Measurements from ENCODE around the gene MACROD2. TPM values are rescaled to one million over a fixed set of nuclear protein-coding genes. Genes with fewer than 3 reads are reported as not detected.

MACROD2 gene
- total RNA-seq, 2 donors from 2014 or later, result 0.95 to 4.2 TPM

DNA sequence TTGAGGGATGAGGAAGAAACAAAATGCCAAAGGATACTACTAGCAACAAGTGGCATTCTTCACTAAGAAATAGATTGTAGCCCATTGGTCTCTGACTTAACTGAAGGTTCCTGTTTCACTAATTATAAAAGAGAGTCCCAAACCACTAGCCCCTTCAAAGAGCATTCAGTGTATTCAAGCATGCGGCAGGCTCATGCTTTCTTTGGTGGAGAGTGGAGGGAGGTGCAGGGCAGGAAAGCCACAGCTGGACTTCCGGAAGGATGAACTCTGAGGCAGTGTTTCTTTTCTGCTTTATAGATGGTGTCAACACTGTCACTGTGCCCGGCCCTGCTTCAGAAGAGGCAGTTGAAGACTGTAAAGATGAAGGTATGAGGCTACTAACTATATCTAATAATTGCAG, 1941.9 kb downstream of the MACROD2 start:
- Histone ChIP-seq H3K27ac (no peak overlapping the region), H3K36me3 (no peaks in the 10 kb centered on the region), H3K27me3 (replicated peaks; ENCODE audit: insufficient read depth) (no peaks in the 10 kb centered on the region), H3K9me3 (peaks cover 5% of the 10 kb centered on the region), H3K4me3 (no peak overlapping the region), H3K4me1 (ENCODE audit: control insufficient read depth in 1 of 2, low read depth in 2 of 2) (no peaks in the 10 kb centered on the region)
- TF ChIP-seq, protein P1, sequence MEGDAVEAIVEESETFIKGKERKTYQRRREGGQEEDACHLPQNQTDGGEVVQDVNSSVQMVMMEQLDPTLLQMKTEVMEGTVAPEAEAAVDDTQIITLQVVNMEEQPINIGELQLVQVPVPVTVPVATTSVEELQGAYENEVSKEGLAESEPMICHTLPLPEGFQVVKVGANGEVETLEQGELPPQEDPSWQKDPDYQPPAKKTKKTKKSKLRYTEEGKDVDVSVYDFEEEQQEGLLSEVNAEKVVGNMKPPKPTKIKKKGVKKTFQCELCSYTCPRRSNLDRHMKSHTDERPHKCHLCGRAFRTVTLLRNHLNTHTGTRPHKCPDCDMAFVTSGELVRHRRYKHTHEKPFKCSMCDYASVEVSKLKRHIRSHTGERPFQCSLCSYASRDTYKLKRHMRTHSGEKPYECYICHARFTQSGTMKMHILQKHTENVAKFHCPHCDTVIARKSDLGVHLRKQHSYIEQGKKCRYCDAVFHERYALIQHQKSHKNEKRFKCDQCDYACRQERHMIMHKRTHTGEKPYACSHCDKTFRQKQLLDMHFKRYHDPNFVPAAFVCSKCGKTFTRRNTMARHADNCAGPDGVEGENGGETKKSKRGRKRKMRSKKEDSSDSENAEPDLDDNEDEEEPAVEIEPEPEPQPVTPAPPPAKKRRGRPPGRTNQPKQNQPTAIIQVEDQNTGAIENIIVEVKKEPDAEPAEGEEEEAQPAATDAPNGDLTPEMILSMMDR (IDR thresholded peaks at IDR 0.05), result no peak
- no peak for DNase-seq (ENCODE audit: low spot score)
- no peak for ATAC-seq (ENCODE audit: insufficient number of reproducible peaks, low FRiP score, low read depth)

DNA sequence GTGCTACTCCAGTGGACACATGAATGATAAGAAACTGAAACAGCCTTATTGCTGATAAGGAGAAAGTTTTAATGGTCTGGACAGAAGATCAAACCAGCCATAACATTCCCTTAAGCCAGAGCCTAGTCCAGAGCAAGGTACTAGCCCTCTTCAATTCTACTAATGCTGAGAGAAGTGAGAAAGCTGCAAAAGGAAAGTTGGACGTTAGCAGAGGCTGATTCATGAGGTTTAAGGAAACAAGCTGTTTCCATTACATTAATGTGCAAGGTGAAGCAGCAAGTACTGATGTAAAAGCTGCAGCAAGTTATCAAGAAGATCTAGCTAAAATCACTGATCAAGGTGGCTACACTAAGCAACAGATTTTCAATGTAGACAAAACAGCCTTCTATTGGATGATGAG, 1943.5 kb downstream of the MACROD2 start:
- no peak for ATAC-seq (ENCODE audit: insufficient number of reproducible peaks, low FRiP score, low read depth)

DNA sequence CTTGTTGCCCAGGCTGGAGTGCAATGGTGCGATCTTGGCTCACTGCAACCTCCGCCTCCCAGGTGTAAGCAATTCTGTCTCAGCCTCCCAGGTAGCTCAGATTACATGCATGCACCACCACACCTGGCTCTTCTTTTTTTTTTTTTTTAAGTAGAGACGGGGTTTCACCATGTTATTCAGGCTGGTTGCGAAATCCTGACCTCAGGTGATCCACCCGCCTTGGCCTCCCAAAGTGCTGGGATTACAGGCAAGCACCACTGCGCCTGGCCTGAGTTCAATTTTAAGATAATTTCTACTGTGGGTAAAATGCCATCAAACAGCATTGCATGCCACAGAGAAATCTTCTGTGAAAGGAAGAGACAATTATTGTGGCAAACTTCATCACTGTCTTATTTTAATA, 1944.8 kb downstream of the MACROD2 start:
- no peaks in the 10 kb centered on the region for H3K4me1 ChIP-seq (ENCODE audit: control insufficient read depth in 1 of 2, low read depth in 2 of 2)
- TF ChIP-seq, protein P1 (IDR thresholded peaks at IDR 0.05), result no peak
- ATAC-seq (ENCODE audit: insufficient number of reproducible peaks, low FRiP score, low read depth) (no peak), DNase-seq (ENCODE audit: low spot score) (no peak)
- no peaks in the 10 kb centered on the region for H3K27me3 ChIP-seq (replicated peaks; ENCODE audit: insufficient read depth)
- no peak overlapping the region for H3K4me3 ChIP-seq
- no peak overlapping the region for H3K27ac ChIP-seq
- H3K36me3 ChIP-seq, result no peaks in the 10 kb centered on the region
- peaks cover 5% of the 10 kb centered on the region for H3K9me3 ChIP-seq

More for the DNA sequence above, 1943.5 kb downstream of the MACROD2 start:
- Histone ChIP-seq H3K9me3 (peaks cover 5% of the 10 kb centered on the region), H3K4me3 (no peak overlapping the region), H3K4me1 (ENCODE audit: control insufficient read depth in 1 of 2, low read depth in 2 of 2) (no peaks in the 10 kb centered on the region), H3K27me3 (replicated peaks; ENCODE audit: insufficient read depth) (no peaks in the 10 kb centered on the region), H3K27ac (no peak overlapping the region), H3K36me3 (no peaks in the 10 kb centered on the region)
- DNase-seq (ENCODE audit: low spot score), result no peak
- TF ChIP-seq, protein P1 (IDR thresholded peaks at IDR 0.05), result no peak

DNA sequence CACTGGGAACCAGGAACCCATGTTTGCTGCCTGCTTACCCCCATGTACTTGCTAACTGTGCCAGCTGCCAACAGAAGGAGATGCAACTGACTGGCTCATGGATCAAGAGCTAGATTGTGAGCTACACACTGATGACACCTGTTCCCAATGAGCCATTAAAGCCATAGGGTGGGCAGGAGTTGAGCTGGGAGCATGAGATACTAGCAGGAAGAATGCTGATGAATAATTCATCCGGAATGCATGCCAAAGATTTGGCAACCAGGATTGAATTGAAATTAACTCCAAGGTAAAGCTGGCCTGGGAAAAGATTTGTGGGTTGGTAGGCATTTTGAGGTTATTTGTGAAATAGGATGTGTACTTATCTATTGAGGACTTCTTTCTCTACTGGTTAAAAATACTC, 1946.8 kb downstream of the MACROD2 start:
- no peaks in the 10 kb centered on the region for H3K27me3 ChIP-seq (replicated peaks; ENCODE audit: insufficient read depth)
- TF ChIP-seq, protein P1 (IDR thresholded peaks at IDR 0.05), result no peak
- no peaks in the 10 kb centered on the region for H3K4me1 ChIP-seq (ENCODE audit: control insufficient read depth in 1 of 2, low read depth in 2 of 2)
- ATAC-seq (ENCODE audit: insufficient number of reproducible peaks, low FRiP score, low read depth), result no peak
- no peak overlapping the region for H3K27ac ChIP-seq
- H3K36me3 ChIP-seq, result no peaks in the 10 kb centered on the region
- H3K9me3 ChIP-seq, result peaks cover 5% of the 10 kb centered on the region
- no peak for DNase-seq (ENCODE audit: low spot score)
- no peak overlapping the region for H3K4me3 ChIP-seq

DNA sequence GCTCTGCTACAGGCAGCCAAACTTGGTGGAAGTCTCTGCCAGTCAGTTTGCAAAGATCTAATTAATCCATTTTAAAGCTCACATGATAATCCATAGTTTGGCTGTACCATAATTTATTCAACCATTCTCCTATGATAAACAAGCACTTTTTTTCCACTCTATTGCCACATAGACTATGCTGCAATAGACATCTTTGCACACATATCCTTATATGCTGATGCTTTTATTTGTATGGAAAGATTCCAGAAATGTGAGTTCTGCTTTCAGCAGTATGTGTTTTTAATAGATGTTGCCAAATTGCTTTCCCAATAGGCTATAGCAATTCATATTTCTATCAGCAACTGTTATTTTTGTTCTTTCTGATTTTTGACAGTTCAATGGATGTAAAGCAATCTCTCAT, 1950.0 kb downstream of the MACROD2 start:
- H3K4me3 ChIP-seq, result no peak overlapping the region
- ATAC-seq (ENCODE audit: insufficient number of reproducible peaks, low FRiP score, low read depth) (no peak), DNase-seq (ENCODE audit: low spot score) (no peak)
- H3K36me3 ChIP-seq, result no peaks in the 10 kb centered on the region
- H3K27me3 ChIP-seq (replicated peaks; ENCODE audit: insufficient read depth), result no peaks in the 10 kb centered on the region
- no peaks in the 10 kb centered on the region for H3K4me1 ChIP-seq (ENCODE audit: control insufficient read depth in 1 of 2, low read depth in 2 of 2)
- H3K9me3 ChIP-seq, result no peaks in the 10 kb centered on the region
- no peak overlapping the region for H3K27ac ChIP-seq
- TF ChIP-seq, protein P1 (IDR thresholded peaks at IDR 0.05), result no peak
